ENCODE measurements around the gene MARVELD3. TPM values are rescaled to one million over a fixed set of nuclear protein-coding genes. Genes with fewer than 3 reads are reported as not detected.

Gene MARVELD3
- total and polyA plus RNA-seq, 9 of the 15 experiments (the other 6 are each of a cell fraction or from before 2014, with no cell fraction given): 0.03 to 0.07 (median 0.07) TPM; not detected in 6

GRCh38 chr16:71593048-71593999 lies 32.7 kb upstream of the MARVELD3 start:
- Histone ChIP-seq H2AFZ (ENCODE audit: low read depth, low read length) (no peak overlapping the region), H3K4me1 (replicated peaks in 1 of 2; ENCODE audit: control insufficient read depth in 2 of 2, insufficient read depth in 2 of 2, low read length in 2 of 2) (no peaks in the 10 kb centered on the region), H4K20me1 (replicated peaks; ENCODE audit: control insufficient read depth, insufficient read depth, low read length) (no peaks in the 10 kb centered on the region), H3K4me3 (no peak overlapping the region), H3K36me3 (ENCODE audit: control insufficient read depth, insufficient read depth, low read length) (no peaks in the 10 kb centered on the region), H3K9me1 (ENCODE audit: control insufficient read depth, insufficient read depth, low read length) (no peaks in the 10 kb centered on the region), H3K9me3 (replicated peaks; ENCODE audit: control insufficient read depth, insufficient read depth, low read depth, low read length) (no peaks in the 10 kb centered on the region), H3K27me3 (ENCODE audit: control insufficient read depth in 2 of 2, insufficient read depth in 2 of 2, low read length in 2 of 2) (peaks cover 8 to 14% of the 10 kb centered on the region in 2 experiments; a peak in 4 of 5 replicates), H3K4me2 (ENCODE audit: insufficient read depth, low read length) (no peak overlapping the region), H3K79me2 (ENCODE audit: control insufficient read depth, insufficient read depth, low read length) (no peaks in the 10 kb centered on the region), H3K27ac (ENCODE audit: extremely low read depth, low read depth, low read length) (no peak overlapping the region), H3K9ac (ENCODE audit: insufficient read depth in 1 of 2, low read depth in 2 of 2, low read length in 2 of 2) (no peak overlapping the region)
- ATAC-seq (no peak), DNase-seq (ENCODE audit: extremely low read depth in 1 of 4, low spot score in 3 of 4) (no peak), FAIRE-seq (no peak)
- BruUV-seq (replicated peaks): no TSS peak
- in situ Hi-C loops (cut with MboI) (no loop called here), intact Hi-C loops (cut with micrococcal nuclease) (no loop called here)
- CTCF ChIA-PET (ENCODE audit: low intra/inter-chr PET ratio): no interaction called here
- POLR2A ChIA-PET: interaction anchor here (0.7 kb wide), 1 partner anchor 17 kb away, joined by 4 read pairs; no protein-coding TSS in a partner anchor
- TF ChIP-seq FOXO4 (CRISPR knock-in tag; IDR thresholded peaks at IDR 0.05): no peak
- TF ChIP-seq GTF2A2 (tag; IDR thresholded peaks at IDR 0.05): no peak
- TF ChIP-seq STAT6 (CRISPR knock-in tag; IDR thresholded peaks at IDR 0.05): no peak
- TF ChIP-seq RAD51 (IDR thresholded peaks at IDR 0.05; ENCODE audit: borderline replicate concordance, low read depth): no peak
- TF ChIP-seq CBFA2T2 (conservative IDR thresholded peaks at IDR 0.05): no peak
- TF ChIP-seq TFE3 (CRISPR knock-in tag; IDR thresholded peaks at IDR 0.05): no peak
- TF ChIP-seq HDAC6 (IDR thresholded peaks at IDR 0.05; ENCODE audit: low read depth, low read length): no peak
- no peak for TF ChIP-seq SNIP1 (IDR thresholded peaks at IDR 0.05; ENCODE audit: low read depth)
- TF ChIP-seq ZNF146 (CRISPR knock-in tag; IDR thresholded peaks at IDR 0.05; ENCODE audit: unreplicated experiment): no peak
- TF ChIP-seq MEF2A (IDR thresholded peaks at IDR 0.05; ENCODE audit: control insufficient read depth, low read depth, low read length): no peak
- 2% methylated on average over 3 of the region's 3 CpGs for WGBS (ENCODE audit: insufficient coverage, low coverage, missing lambda C conversion rate)
